Measurements from ENCODE around the gene EIF2S3B.
A peak's percentile ranks its signal among the peaks of the same experiment; 100 is the strongest.
"Not testable (repeated sequence)": the region's sequence is repeated elsewhere in the genome, so short reads cannot be mapped to it uniquely, and the experiment has no call there.

Gene EIF2S3B

DNA sequence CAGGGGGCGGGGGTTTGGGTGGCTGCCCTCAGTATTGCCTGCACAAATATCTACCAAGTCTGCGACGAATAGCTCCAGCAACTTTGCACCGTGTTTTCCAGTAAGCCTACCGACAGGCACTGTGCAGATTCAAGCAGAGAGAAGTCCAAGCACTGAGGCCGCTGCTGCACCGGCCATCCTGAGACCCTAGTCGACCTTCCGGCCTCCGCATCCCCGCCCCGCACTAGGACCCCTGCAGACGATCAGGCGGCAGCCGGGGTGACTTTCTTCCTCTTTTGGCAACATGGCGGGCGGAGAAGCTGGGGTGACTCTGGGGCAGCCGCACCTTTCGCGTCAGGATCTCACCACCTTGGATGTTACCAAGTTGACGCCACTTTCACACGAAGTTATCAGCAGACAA is at the start of gene EIF2S3B:
Gene EIF2S3B, plus strand, starts transcription at position 271 of the 400 bp plus-strand sequence. Its CDS starts 13 bp downstream, at position 284.
- no peak for DNase-seq (ENCODE audit: low read depth, low spot score)

DNA sequence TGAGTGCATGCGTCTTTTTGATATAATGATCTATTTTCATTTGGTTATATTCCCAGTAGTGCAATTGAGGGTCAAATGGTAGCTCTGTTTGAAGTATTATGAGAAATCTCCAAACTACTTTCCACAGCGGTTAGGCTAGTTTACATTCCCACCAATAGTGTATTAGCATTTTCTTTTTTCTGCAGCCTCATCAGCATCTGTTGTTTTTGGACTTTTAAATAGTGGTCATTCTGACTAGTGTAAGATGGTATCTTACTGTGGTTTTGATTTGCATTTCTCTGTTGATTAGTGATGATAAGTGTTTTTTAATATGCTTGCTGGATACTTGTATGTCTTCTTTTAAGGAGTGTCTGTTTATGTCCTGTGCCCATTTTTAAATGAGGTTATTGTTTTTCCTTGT is 48.8 kb upstream of the EIF2S3B start:
- DNase-seq (ENCODE audit: low read depth, low spot score): no peak

DNA sequence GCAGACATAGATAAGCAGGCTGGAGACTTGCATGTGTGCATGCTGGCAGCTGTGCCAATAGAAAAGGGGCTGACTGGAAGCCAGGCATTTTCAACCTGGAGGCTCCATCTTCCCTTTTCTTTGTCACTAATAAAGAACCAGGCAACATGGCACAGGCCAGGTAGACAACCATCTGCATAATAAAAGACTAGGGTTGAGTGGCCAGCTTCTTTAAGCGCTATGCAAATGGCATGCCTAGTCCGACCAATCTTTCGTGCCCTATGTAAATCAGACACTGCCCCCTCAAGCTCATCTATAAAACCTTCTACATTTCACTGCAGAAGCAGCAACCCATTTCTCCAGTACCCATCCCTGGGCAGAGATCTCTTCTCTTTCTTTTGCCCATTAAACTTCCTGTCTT is 47.9 kb upstream of the EIF2S3B start:
- no peak for DNase-seq (ENCODE audit: low read depth, low spot score)

DNA sequence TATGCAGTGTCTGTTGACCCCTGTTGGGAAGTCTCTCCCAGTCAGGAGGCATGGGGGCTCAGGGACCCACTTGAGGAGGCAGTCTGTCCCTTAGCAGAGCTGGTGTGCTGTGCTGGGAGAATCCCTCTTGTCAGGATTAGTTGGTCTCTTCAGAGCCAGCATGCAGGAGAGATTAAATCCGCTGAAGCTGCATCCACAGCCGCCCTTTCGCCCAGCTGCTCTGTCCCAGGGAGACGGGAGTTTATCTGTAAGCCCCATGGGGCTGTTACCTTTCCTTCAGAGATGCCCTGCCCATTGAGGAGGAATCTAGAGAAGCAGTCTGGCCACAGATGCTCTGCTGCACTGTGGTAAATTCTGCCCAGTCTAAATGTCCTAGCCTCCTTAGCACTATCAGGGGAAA is 39.4 kb upstream of the EIF2S3B start:
- no peak for DNase-seq (ENCODE audit: low read depth, low spot score)

DNA sequence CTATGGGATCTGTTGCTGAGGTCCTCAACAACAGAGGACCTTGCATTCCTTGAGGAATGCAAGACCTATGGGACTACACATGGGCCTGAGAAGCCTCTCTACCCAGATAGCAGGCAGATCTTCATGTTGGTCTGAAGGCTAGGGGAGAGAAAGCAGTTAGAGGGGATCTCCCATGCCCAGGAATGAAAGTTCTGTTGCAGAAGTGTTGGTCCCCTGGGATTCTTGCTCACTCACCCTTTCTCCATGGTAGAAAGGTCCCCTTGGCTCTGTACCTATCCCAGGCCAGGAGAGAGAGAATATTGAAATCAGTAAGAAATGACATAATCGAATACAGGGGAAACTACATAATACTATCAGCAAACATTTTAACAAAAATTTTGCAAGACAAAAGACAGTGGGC is 36.0 kb upstream of the EIF2S3B start:
- no peak for DNase-seq (ENCODE audit: low read depth, low spot score)

DNA sequence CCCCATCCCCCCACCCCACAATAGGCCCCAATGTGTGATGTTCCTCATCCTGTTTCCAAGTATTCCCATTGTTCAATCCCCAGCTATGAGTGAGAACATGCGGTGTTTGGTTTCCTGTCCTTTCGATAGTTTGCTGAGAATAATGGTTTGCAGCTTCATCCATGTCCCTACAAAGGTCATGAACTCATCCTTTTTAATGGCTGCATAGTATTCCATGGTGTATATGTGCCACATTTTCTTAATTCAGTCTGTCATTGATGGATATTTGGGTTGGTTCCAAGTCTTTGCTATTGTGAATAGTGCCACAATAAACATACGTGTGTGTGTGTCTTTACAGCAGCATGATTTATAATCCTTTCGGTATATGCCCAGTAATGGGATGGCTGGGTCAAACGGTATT is 32.9 kb upstream of the EIF2S3B start:
- not testable (repeated sequence) for DNase-seq (ENCODE audit: low read depth, low spot score)

DNA sequence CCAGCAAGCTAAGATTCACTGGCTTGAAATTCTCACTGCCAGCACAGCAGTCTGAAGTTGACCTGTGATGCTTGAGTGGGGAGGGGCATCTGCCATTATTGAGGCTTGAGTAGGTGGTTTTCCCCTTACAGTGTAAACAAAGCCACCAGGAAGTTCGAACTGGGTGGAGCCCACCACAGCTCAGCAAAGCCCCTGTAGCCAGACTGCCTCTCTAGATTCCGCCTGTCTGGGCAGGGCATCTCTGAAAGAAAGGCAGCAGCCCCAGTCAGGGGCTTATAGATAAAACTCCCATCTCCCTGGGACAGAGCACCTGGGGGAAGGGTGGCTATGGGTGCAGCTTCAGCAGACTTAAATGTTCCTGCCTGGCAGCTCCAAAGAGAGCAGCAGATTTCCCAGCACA is 23.8 kb upstream of the EIF2S3B start:
- not testable (repeated sequence) for DNase-seq (ENCODE audit: low read depth, low spot score)

DNA sequence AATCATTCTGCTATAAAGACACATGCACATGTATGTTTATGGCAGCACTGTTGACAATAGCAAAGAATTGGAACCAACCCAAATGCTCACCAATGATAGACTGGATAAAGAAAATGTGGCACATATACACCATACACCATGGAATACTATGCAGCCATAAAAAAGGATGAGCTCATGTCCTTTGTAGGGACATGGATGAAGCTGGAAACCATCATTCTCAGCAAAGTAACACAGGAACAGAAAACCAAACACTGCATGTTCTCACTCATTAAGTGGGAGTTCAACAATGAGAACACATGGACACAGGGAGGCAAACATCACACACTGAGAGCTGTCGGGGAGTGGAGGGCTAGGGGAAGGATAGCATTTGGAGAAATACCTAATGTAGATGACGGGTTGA is 18.4 kb upstream of the EIF2S3B start:
- DNase-seq (ENCODE audit: low read depth, low spot score): not testable (repeated sequence)

DNA sequence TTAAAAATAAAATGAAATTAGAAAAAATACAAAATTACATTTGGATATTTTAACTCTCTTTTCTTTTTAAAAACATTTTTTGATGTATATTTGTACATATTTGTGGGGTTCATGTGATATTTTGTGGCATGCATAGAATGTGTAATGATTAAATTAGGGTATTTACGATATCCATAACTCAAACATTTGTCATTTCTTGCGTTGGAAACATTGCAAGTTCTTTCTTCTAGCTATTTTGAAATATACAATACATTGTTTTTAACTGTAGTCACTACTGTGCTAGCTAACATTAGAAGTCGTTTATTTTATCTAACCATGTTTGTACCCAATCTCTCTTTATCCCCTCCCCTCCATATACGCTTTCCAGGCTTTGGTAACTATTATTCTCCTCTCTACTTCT is 13.9 kb upstream of the EIF2S3B start:
- no peak for DNase-seq (ENCODE audit: low read depth, low spot score)

DNA sequence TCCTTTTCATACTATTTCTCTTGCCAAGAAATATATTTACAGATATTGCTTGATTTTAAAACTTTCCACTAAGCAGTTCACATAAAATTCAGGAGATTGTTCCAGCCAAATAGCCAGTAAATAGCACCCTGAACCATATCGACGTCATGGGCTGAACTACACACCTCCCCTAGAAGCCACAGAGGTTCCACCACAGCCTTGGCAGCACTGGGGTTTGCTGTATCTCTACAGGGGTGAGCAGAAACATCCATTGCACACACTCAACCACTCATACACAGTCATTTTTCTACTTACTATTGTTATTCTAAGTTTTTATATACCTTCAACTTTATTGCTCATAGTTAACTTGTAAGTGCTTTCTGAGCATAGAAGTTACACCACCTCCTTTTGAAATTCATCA is 8.1 kb upstream of the EIF2S3B start:
- peak; percentile 1 for DNase-seq (ENCODE audit: low read depth, low spot score)

DNA sequence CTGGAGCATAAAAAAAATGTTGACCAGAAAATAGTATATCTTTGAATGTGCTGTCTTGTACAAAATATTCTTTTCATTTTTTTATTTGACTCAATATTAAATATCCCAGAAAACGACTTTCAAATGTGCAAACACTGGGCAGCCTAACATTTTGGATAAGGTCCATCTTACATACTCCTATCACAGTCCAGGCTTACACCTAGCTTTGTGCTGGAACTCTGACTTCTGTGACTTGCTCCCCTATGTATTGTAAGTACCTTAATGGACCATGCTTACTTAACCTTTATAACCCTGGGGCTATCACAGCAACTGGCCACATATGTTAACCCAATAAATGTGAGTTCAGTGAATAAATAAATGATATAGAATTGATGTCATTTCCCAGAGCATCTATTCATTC is 7.6 kb upstream of the EIF2S3B start:
- no peak for DNase-seq (ENCODE audit: low read depth, low spot score)

DNA sequence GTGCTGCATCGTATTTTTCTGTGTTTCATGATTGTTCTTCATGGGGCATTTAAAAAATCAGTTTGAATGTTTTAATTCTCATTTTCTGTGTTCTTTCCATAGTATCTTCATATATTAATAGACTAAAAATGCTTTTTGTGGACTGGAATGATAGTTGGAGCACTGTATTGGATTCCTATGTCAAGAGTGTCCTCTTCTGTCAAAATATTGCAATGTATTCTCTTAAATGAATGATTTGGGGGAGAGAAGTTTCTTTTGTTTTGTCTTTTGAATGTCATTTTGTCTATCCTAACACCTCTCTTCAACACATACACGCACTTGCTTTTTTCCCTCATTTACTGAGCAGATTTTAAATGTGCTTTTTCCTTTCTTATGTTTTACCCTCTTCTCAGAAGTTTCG is 4.7 kb upstream of the EIF2S3B start:
- DNase-seq (ENCODE audit: low read depth, low spot score): no peak

DNA sequence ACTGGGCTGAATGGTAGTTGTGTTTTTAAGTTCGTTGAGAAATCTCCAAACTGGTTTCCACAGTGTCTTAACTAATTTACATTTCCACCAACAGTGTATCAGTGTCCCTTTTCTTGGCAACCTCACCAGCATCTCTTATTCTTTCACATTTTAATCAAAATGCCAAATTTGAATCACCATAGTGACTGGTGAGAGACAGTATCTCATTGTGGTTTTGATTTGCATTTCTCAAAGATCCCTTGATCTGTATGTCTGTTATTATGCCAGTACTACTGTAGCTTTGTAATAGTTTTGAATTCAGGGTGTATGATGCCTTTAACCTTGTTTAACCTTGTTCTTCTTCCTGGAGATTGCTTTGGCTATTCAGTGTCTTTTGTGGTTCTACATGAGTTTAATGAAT is 2.2 kb upstream of the EIF2S3B start:
- DNase-seq (ENCODE audit: low read depth, low spot score): no peak

DNA sequence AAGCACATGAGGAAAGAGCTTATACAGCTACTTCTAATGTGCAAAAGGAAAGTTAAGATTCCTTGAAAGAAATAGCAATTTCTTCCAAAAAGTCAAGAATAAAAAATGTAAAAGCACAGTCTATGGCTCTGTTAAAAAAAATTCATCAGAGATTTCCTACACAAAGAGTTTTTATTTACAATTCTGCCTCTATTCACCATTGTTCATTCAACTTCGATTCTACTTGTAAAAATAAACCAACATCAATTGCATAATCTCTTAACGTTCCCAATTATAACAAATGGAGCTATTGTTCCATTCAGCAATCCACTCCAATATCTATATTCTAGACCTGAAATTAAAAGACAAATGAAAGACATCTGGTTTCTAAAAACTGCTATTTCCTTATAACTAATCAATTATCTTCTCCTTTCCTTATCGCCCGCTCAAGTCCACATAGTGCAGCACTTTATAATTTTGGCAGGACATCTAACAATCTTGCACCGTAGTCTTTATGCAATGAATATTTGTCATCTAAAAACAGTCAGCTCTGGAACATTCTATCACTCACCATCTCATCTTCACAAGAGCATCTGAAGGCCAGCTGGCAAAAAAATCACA is 6.2 kb downstream of the EIF2S3B start:
- DNase-seq (ENCODE audit: low read depth, low spot score): no peak

DNA sequence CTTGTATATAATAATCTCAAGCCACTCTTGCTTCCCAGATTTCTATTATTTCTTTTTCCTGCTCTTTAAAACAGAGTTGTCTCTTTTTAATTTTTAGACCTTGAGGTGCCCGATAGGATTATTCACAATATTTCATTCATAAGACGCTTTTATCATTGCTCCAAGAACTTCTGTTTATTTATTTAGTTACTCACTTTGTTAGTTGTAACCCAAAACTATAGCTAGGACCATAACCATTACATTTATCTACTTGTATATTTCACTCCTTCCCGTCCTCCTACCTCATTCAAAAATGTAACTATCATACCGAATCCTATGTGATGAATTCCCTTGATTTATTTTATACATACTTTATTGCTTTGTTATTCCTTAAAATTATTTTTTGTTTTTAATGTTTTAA is 7.1 kb downstream of the EIF2S3B start:
- DNase-seq (ENCODE audit: low read depth, low spot score): no peak

DNA sequence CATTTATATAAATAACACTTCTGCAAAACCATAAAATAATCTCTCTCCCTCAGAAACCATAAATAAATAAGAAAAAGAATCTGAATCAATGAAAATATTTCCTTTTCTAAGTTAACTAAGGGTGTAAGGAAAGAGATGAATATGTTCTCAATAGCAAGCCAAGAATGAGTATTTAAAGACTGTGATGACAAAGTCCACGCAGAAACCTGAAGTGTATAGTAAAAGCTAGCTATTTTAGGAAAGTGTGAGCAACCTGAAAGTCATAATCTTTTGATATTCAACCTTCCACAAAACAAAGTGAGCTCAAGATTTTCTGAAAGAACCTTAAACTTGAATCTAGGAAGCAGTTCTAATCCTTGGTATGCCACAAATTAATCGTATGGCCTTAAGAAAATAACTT is 15.9 kb downstream of the EIF2S3B start:
- no peak for DNase-seq (ENCODE audit: low read depth, low spot score)

DNA sequence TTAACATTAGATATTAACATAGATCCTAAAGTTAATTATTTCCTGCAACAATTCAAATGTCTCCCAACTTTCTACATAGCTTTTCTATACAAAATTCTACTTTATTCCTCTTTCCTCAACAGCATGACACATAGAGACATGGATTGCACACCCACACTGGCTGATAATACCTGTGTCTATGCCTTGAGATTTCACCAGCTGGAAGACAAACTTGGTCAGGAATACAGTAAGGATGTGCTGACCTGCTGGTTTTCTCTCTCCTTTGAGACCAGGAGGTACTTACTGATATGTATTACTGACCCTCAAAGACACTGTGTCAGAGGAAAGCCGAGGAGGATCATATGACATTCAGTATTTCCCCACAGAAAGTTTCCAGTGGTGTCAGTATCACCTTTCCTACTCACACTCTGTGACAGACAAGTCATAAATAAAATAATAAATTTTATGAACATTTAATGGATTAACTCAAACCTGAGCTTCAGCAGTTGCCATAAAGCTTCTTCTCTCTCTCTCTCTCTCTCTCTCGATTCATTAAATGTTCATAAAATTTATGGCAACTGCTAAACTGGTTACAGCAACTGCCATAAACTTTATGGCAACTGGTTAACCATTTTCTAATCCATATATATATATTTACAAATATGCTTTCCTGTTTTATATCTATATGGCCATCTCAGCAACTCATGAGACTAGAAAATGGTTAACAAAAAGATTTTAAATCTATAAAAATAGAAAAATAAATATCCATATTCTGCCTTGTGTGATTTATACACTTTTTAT is 22.7 kb downstream of the EIF2S3B start:
- no peak for DNase-seq (ENCODE audit: low read depth, low spot score)

DNA sequence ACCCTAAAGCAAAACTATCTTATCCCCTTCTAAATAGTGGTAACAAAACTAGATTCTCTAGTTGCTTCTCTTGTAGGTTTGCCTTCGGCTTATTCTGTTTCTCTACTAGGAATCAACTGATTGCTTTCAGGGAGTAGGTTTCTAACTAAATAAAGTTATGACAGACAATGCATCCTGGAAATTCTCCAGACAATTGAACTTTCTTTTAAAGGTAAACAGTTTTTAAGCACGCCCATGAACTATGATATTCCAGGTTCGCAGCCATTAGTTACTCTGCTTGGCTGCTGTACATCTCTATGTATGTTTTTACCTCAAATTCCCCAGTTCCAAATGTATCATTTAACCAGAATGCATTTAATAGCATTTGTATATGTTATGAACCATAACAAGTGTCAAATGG is 23.9 kb downstream of the EIF2S3B start:
- DNase-seq (ENCODE audit: low read depth, low spot score): no peak

DNA sequence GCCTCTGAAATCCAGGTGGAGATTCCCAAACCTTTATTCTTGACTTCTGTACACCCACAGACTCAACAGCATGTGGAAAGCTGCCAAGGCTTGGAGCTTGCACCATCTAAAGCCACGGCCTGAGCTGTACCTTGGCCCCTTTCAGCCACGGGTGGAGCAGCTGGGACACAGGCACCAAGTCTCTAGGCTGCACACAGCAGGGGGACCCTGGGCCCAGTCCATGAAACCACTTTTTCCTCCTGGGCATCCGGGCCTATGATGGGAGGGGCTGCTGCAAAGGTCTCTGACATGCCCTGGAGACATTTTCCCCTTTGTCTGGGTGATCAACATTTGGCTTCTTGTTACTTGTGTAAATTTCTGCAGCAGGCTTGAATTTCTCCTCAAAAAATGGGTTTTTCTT is 32.0 kb downstream of the EIF2S3B start:
- DNase-seq (ENCODE audit: low read depth, low spot score): no peak

DNA sequence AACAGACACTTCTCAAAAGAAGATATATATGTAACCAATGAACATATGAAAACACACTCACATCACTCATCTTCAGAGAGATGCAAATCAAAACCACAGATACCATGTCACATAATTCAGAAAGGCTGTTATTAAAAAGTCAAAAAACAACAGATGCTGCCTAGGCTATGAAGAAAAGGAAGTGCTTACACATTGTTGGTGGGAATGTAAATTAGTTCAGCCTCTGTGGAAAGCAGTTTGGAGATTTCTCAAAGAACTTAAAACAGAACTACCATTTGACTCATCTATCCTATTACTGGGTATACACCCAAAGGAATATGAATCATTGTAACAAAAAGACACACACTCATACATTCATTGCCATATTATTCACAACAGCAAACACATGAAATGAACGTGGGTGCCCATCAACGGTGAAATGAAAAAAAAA is 35.1 kb downstream of the EIF2S3B start:
- no peak for DNase-seq (ENCODE audit: low read depth, low spot score)

DNA sequence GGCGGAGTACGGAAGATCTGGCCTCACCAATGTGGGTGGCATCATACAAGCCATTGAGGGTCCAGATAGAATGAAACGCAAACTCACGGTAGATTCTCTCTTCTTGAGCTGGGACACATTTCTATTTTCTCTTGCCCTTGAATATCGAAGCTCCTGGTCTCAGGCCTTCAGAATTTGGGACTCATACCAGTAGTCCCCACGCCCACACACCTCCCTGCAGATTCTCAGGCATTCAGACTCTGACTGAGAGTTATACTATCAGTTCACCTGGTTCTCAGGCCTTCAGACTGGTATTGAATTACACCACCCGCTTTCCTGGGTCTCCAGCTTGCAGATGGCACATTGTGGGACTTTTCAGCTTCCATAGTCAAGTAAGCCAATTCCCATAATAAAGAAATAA is 37.8 kb downstream of the EIF2S3B start:
- no peak for DNase-seq (ENCODE audit: low read depth, low spot score)

DNA sequence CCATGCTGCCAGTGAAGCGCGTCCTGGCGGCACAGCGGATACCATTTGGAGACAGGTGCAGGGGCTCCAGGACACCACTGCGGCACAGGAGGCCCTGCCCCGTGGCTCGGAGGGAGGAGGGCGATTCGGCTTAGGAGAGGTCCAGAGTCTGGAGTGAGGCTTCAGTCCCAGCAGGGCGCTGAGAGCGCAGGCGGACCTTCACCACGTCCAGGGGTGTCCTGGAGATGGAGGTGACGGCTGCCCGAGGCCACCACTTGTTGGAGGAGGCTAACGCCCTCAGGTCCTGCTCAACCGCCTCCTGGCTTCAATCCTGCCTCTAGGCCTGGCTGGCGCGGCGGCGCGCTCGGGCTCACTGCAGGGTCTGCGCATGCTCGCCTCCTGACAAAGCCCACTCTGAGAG is 45.7 kb downstream of the EIF2S3B start:
- no peak for DNase-seq (ENCODE audit: low read depth, low spot score)

DNA sequence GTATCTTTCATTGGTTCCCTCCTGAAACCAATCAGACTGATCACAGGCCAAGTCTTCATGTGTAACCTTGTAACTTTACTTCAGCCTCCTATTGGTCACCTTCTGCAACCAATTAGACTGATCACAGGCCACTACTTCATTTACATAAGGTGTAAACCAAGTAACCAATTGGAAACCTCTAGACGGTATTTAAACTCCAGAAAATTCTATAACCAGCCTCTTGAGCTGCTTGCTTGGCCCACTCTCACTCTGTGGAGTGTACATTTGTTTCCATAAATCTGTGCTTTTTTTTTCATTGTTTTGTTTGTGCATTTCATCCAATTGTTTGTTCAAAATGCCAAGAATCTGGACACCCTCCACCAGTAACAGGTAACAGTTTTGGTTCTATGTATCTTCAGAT is 47.5 kb downstream of the EIF2S3B start:
- DNase-seq (ENCODE audit: low read depth, low spot score): no peak
